ENCODE results near the gene CNTN4.

GRCh38 chr3:3005146-3005744 is 906.6 kb downstream of the CNTN4 start:
- TF ChIP-seq CTCF (IDR thresholded peaks at IDR 0.05) = no peak
- TF ChIP-seq EP300 (IDR thresholded peaks at IDR 0.05) = no peak

Measured in gastroesophageal sphincter (tissue), 3 donors.